ENCODE data around the gene GLYR1.
"Not testable (repeated sequence)": the region's sequence is repeated elsewhere in the genome, so short reads cannot be mapped to it uniquely, and the experiment has no call there.

The GLYR1 gene

GRCh38 chr16:4846901-4847773 is at the start of gene GLYR1, which contains the start of gene UBN1:
Gene GLYR1, minus strand, starts transcription at chr16:4847288. Its CDS starts 23 bp downstream, at chr16:4847265.
Gene UBN1, plus strand, starts transcription at chr16:4847481. Its CDS starts 5,437 bp downstream, at chr16:4852918.
- intact Hi-C loops (cut with DNase I) = loop anchor here (2.0 to 10.0 kb wide), 5 partner anchors 44 to 188 kb away; partner anchors contain the start of genes NAGPA, NUDT16L1, ROGDI and SEC14L5
- DNase-seq = peak; percentile 98 to 100 (median 98)

- intact Hi-C loops (cut with DNase I); DNase-seq: not testable (repeated sequence)
Measured at GRCh38 chr16:4896761-4897160, 49.7 kb upstream of the GLYR1 start.

GRCh38 chr16:4895366-4895765 is 48.3 kb upstream of the GLYR1 start:
- intact Hi-C loops (cut with DNase I) = no loop called here
- peak in 1 of 10 donors; percentile 66 for DNase-seq

GRCh38 chr16:4894276-4895150 is 47.4 kb upstream of the GLYR1 start:
- intact Hi-C loops (cut with DNase I) = no loop called here
- DNase-seq = peak in 2 of 10 donors; percentile 21 to 70

GRCh38 chr16:4893103-4893862 is 46.2 kb upstream of the GLYR1 start:
- intact Hi-C loops (cut with DNase I) = no loop called here
- DNase-seq = peak in 1 of 10 donors; percentile 70

- intact Hi-C loops (cut with DNase I) = no loop called here
- no peak for DNase-seq
Measured at GRCh38 chr16:4892361-4893102, 45.4 kb upstream of the GLYR1 start.

- no peak for DNase-seq
- intact Hi-C loops (cut with DNase I) = no loop called here
Measured at GRCh38 chr16:4891886-4892216, 44.8 kb upstream of the GLYR1 start.

GRCh38 chr16:4891097-4891885 is 44.2 kb upstream of the GLYR1 start:
- intact Hi-C loops (cut with DNase I) = no loop called here
- peak in 2 of 10 donors; percentile 54 to 74 for DNase-seq

GRCh38 chr16:4890686-4891085 is 43.6 kb upstream of the GLYR1 start:
- intact Hi-C loops (cut with DNase I) = no loop called here
- DNase-seq = peak in 2 of 10 donors; percentile 65 to 74

GRCh38 chr16:4890026-4890425 is 42.9 kb upstream of the GLYR1 start:
- peak in 2 of 10 donors; percentile 50 to 51 for DNase-seq
- intact Hi-C loops (cut with DNase I) = no loop called here

- peak in 1 of 10 donors; percentile 73 for DNase-seq
- intact Hi-C loops (cut with DNase I) = no loop called here
Measured at GRCh38 chr16:4888428-4889135, 41.5 kb upstream of the GLYR1 start.

GRCh38 chr16:4886151-4886550 is 39.1 kb upstream of the GLYR1 start:
- DNase-seq = peak in 2 of 10 donors; percentile 19 to 45
- intact Hi-C loops (cut with DNase I) = no loop called here

GRCh38 chr16:4884972-4885874 is 38.1 kb upstream of the GLYR1 start:
- intact Hi-C loops (cut with DNase I) = no loop called here
- peak in 2 of 10 donors; percentile 79 to 80 for DNase-seq

- peak in 2 of 10 donors; percentile 45 to 67 for DNase-seq
- intact Hi-C loops (cut with DNase I) = no loop called here
Measured at GRCh38 chr16:4884209-4884608, 37.1 kb upstream of the GLYR1 start.

GRCh38 chr16:4883501-4883900 is 36.4 kb upstream of the GLYR1 start:
- peak in 1 of 10 donors; percentile 80 for DNase-seq
- intact Hi-C loops (cut with DNase I) = no loop called here

GRCh38 chr16:4882633-4883285 is 35.7 kb upstream of the GLYR1 start:
- peak in 1 of 10 donors; percentile 57 for DNase-seq
- intact Hi-C loops (cut with DNase I) = no loop called here
